Measurements from ENCODE around the gene GGNBP2.

The GGNBP2 gene

DNA sequence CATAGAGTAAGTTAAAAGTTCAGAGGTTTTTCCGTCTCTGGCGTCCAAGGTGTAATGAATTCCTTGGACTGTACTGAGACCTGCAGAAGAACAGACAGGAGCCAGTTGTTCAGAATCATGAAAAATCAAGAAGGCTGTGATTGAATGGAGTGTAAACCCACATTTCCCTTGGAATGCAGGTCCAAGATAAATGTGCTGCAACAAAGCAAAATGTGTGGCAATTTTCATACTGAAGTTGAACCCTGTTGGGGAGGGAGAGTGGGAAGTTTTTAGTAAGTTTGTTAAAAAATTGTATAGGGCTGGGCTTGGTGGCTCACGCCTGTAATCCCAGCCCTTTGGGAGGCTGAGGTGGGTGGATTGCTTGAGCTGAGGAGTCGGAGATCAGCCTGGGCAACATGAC, 21.4 kb downstream of the GGNBP2 start:
- peaks cover 97% of the 10 kb centered on the region for H3K36me3 ChIP-seq (ENCODE audit: low read depth)
- no peak for TF ChIP-seq CTCF (IDR thresholded peaks at IDR 0.05; ENCODE audit: poor library complexity, severe bottlenecking)
- H3K27me3 ChIP-seq (ENCODE audit: insufficient read depth, poor library complexity, severe bottlenecking) = no peaks in the 10 kb centered on the region
- no peak overlapping the region for H3K4me3 ChIP-seq (ENCODE audit: severe bottlenecking)
- no peaks in the 10 kb centered on the region for H3K9me3 ChIP-seq (ENCODE audit: severe bottlenecking)
- H3K27ac ChIP-seq (ENCODE audit: poor library complexity, severe bottlenecking) = no peak overlapping the region
- DNase-seq (ENCODE audit: low spot score) = no peak
- no peak for ATAC-seq (ENCODE audit: low read depth)
- no peaks in the 10 kb centered on the region for H3K4me1 ChIP-seq (ENCODE audit: insufficient read depth, poor library complexity, severe bottlenecking)

GRCh38 chr17:36575028-36575427, 30.3 kb downstream of the GGNBP2 start:
- DNase-seq (ENCODE audit: low spot score) = no peak
- Histone ChIP-seq H3K27me3 (ENCODE audit: insufficient read depth, poor library complexity, severe bottlenecking) (no peaks in the 10 kb centered on the region), H3K27ac (ENCODE audit: poor library complexity, severe bottlenecking) (no peak overlapping the region), H3K4me1 (ENCODE audit: insufficient read depth, poor library complexity, severe bottlenecking) (no peaks in the 10 kb centered on the region), H3K4me3 (ENCODE audit: severe bottlenecking) (no peak overlapping the region), H3K36me3 (ENCODE audit: low read depth) (peaks cover 80% of the 10 kb centered on the region), H3K9me3 (ENCODE audit: severe bottlenecking) (no peaks in the 10 kb centered on the region)
- no peak for ATAC-seq (ENCODE audit: low read depth)
- no peak for TF ChIP-seq CTCF (IDR thresholded peaks at IDR 0.05; ENCODE audit: poor library complexity, severe bottlenecking)

- Histone ChIP-seq H3K4me1 (ENCODE audit: insufficient read depth, poor library complexity, severe bottlenecking) (no peaks in the 10 kb centered on the region), H3K27ac (ENCODE audit: poor library complexity, severe bottlenecking) (no peak overlapping the region), H3K36me3 (ENCODE audit: low read depth) (peaks cover 82% of the 10 kb centered on the region), H3K9me3 (ENCODE audit: severe bottlenecking) (no peaks in the 10 kb centered on the region), H3K27me3 (ENCODE audit: insufficient read depth, poor library complexity, severe bottlenecking) (no peaks in the 10 kb centered on the region), H3K4me3 (ENCODE audit: severe bottlenecking) (no peak overlapping the region)
- DNase-seq (ENCODE audit: low spot score) = no peak
- no peak for ATAC-seq (ENCODE audit: low read depth)
- TF ChIP-seq CTCF (IDR thresholded peaks at IDR 0.05; ENCODE audit: poor library complexity, severe bottlenecking) = no peak
Observed at GRCh38 chr17:36576793-36577192, 32.1 kb downstream of the GGNBP2 start.

GRCh38 chr17:36578671-36579070, 34.0 kb downstream of the GGNBP2 start:
- H3K27me3 ChIP-seq (ENCODE audit: insufficient read depth, poor library complexity, severe bottlenecking) = no peaks in the 10 kb centered on the region
- H3K4me3 ChIP-seq (ENCODE audit: severe bottlenecking) = no peak overlapping the region
- H3K4me1 ChIP-seq (ENCODE audit: insufficient read depth, poor library complexity, severe bottlenecking) = no peaks in the 10 kb centered on the region
- TF ChIP-seq CTCF (IDR thresholded peaks at IDR 0.05; ENCODE audit: poor library complexity, severe bottlenecking) = no peak
- ATAC-seq (ENCODE audit: low read depth) (no peak), DNase-seq (ENCODE audit: low spot score) (no peak)
- no peak overlapping the region for H3K27ac ChIP-seq (ENCODE audit: poor library complexity, severe bottlenecking)
- no peaks in the 10 kb centered on the region for H3K9me3 ChIP-seq (ENCODE audit: severe bottlenecking)
- H3K36me3 ChIP-seq (ENCODE audit: low read depth) = peaks cover 82% of the 10 kb centered on the region

GRCh38 chr17:36583787-36584186, 39.1 kb downstream of the GGNBP2 start:
- no peak for TF ChIP-seq CTCF (IDR thresholded peaks at IDR 0.05; ENCODE audit: poor library complexity, severe bottlenecking)
- no peak overlapping the region for H3K27ac ChIP-seq (ENCODE audit: poor library complexity, severe bottlenecking)
- no peaks in the 10 kb centered on the region for H3K27me3 ChIP-seq (ENCODE audit: insufficient read depth, poor library complexity, severe bottlenecking)
- no peak overlapping the region for H3K4me3 ChIP-seq (ENCODE audit: severe bottlenecking)
- H3K4me1 ChIP-seq (ENCODE audit: insufficient read depth, poor library complexity, severe bottlenecking) = no peaks in the 10 kb centered on the region
- ATAC-seq (ENCODE audit: low read depth) (no peak), DNase-seq (ENCODE audit: low spot score) (no peak)
- peaks cover 93% of the 10 kb centered on the region for H3K36me3 ChIP-seq (ENCODE audit: low read depth)
- H3K9me3 ChIP-seq (ENCODE audit: severe bottlenecking) = no peaks in the 10 kb centered on the region
